PC-9 (cell line): ENCODE measurements around the gene SMARCD1.

Source experiments
- EZH2 ChIP-seq: fragments of 200-600 bp; sonication (generic); IDR thresholded peaks from 2 replicates; pipeline ENCODE4 v1.8.0; 2017; ENCODE audit warnings: antibody characterized with exemption, low read depth
- TF ChIP-seq, protein P1 (sequence below): fragments of 200-600 bp; sonication (generic); conservative IDR thresholded peaks from 2 replicates; pipeline ENCODE4 v1.6.1; 2017; ENCODE audit warnings: mixed run types, antibody characterized with exemption, mild to moderate bottlenecking, moderate library complexity

DNA sequence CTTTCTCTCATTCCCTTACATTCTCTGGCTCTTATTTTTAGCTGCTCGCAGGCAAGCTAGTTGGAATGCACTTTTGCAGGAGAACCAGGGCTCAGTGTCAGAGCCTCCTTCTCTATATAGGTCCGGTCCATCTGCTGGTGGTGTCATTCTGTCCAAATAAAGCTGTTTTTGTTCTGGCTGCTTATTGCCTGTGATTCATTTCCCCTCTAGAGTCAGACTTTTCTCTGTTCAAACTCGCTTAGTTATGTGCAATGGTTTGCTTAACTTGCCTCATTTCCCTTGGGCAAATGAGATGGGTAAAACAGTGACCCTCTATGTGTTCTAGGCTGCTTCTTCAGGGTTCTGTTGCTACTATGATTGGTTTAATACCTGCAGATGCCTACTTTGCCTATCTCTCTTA lies 2.9 kb downstream of the SMARCD1 start:
- TF ChIP-seq, protein P1, sequence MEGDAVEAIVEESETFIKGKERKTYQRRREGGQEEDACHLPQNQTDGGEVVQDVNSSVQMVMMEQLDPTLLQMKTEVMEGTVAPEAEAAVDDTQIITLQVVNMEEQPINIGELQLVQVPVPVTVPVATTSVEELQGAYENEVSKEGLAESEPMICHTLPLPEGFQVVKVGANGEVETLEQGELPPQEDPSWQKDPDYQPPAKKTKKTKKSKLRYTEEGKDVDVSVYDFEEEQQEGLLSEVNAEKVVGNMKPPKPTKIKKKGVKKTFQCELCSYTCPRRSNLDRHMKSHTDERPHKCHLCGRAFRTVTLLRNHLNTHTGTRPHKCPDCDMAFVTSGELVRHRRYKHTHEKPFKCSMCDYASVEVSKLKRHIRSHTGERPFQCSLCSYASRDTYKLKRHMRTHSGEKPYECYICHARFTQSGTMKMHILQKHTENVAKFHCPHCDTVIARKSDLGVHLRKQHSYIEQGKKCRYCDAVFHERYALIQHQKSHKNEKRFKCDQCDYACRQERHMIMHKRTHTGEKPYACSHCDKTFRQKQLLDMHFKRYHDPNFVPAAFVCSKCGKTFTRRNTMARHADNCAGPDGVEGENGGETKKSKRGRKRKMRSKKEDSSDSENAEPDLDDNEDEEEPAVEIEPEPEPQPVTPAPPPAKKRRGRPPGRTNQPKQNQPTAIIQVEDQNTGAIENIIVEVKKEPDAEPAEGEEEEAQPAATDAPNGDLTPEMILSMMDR: no peak
- TF ChIP-seq EZH2: no peak
